Mammary microvascular endothelial cell (primary cell): ENCODE data around the gene PADI2. TPM values are rescaled to one million over a fixed set of nuclear protein-coding genes. Genes with fewer than 3 reads are reported as not detected.

Experiments
- total RNA-seq: library from RNA; depleted of rRNA; stranded (reverse); fragments of >200 nt; gene quantifications from 2 replicates; pipeline ENCODE4 v1.2.3, GENCODE V29; 2015

The PADI2 gene
- 0.05 and 0.13 TPM in 2 replicates for total RNA-seq

DNA sequence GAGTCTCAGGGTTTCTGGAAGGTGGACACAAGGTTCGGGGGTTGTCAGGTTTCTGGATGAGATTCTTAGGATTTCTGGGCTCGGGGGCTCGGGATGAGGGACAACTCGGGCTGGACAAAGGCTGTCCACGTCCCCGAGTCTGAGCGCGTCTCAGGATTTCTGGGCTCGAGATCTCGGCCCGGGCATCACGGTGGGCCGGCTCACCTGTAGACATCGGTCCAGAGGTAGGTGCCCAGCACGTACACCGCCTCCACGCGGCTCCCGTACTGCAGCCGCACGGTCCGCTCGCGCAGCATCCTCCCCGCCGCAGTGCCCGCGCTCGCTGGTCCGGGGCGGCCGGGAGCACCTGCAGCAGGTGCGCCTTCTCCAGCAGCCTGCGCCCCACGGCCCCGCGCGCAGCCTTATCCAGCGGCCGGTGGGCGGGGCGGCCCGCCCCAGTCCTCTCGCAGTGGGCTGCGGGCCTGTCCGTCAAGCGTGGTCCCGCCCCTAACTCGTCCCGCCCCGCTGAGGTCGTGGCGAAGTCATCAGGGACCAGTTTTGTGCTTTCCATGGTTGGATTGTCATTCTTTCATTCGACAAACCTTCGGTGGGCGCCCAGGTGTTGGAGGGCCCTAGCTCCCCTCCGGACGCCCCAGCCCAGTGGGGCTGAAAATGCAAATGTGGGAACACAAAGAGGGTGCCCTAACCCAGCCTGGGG lies at the start of gene PADI2:
PADI2 (minus strand) TSS at position 376 of the 697 bp plus-strand sequence; CDS start at position 296, 80 bp downstream.

DNA sequence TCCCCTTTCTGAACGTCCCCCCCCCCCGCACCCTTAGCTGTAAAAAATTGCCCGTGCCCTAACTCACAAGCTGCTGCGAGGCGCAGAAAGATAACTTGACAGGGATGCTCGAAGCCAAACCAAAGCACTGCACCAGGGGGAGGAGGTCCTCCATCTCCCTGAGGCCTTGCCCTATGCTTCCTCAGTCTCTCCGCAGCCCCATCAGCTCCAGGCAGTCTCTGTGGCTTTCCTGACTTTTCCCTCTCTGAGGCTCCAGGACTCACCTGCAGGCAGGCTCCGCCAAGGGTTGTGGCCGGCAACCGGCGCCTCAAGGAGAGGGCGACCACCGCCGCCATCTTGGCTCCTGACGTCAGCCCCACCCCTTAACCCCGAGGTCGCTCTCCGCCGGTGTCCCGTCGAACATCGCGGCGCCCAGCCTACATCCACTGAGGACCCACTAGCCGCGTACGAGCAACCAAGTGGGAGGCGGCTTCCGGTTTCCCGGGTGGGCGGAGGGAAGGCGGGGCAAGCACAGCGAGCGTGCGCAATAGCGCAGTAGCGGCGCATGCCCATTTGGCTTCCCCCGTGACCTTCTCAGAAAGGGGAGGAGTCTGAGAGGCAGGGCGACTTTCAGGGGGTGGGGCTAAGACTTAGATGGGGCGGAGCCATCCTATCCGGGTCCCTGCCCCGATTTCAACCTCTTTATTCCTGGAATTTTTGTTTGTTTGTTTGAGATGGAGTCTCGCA lies 65.4 kb downstream of the PADI2 start, which contains the start of gene SDHB:
SDHB (minus strand) TSS at position 348 of the 726 bp plus-strand sequence; CDS start at position 335, 13 bp downstream.

Other genes starting within 250 kb of the PADI2 start
- under 0.01 TPM in 1 of 2 replicates, not detected in the other for gene RNU1-2, start 223.5 kb downstream of the PADI2 start, total RNA-seq
- gene CROCC, start 197.5 kb downstream of the PADI2 start, total RNA-seq = 21.4 and 27.6 TPM in 2 replicates
- gene MFAP2, start 138.8 kb downstream of the PADI2 start, total RNA-seq = 36.8 and 40.6 TPM in 2 replicates
- gene ATP13A2, start 107.5 kb downstream of the PADI2 start, total RNA-seq = 57.7 and 64.5 TPM in 2 replicates
- gene SDHB, start 65.4 kb downstream of the PADI2 start, total RNA-seq = 163 and 185 TPM in 2 replicates
- 0.05 TPM in 1 of 2 replicates, not detected in the other for gene PADI1, start 85.7 kb upstream of the PADI2 start, total RNA-seq
- gene PADI3, start 129.6 kb upstream of the PADI2 start, total RNA-seq = not detected in 2 replicates
- not detected in 2 replicates for gene PADI4, start 188.7 kb upstream of the PADI2 start, total RNA-seq